SHP77 (cell line): Measurements from ENCODE around the gene FMNL3.

Experiments
- DNase-seq, 2 experiments: peaks; one replicate each; lab custom pipeline; 2025; lab: John Stamatoyannopoulos, UW

Gene FMNL3

GRCh38 chr12:49603721-49604120 lies 103.5 kb downstream of the FMNL3 start:
- no peak for DNase-seq

GRCh38 chr12:49599961-49600360 lies 107.2 kb downstream of the FMNL3 start:
- DNase-seq: no peak

GRCh38 chr12:49598527-49598926 lies 108.7 kb downstream of the FMNL3 start:
- no peak for DNase-seq

GRCh38 chr12:49588721-49589516 lies 118.3 kb downstream of the FMNL3 start:
- no peak for DNase-seq

- DNase-seq: no peak
Measured at GRCh38 chr12:49588281-49588680, 118.9 kb downstream of the FMNL3 start.

GRCh38 chr12:49587174-49587908 lies 119.9 kb downstream of the FMNL3 start:
- no peak for DNase-seq
